Measurements from ENCODE around the gene CHRNA1.

CHRNA1 gene

GRCh38 chr2:174781996-174782395 is 17.7 kb upstream of the CHRNA1 start:
- DNase-seq, result no peak

GRCh38 chr2:174781298-174781697 is 17.0 kb upstream of the CHRNA1 start:
- no peak for DNase-seq

DNA sequence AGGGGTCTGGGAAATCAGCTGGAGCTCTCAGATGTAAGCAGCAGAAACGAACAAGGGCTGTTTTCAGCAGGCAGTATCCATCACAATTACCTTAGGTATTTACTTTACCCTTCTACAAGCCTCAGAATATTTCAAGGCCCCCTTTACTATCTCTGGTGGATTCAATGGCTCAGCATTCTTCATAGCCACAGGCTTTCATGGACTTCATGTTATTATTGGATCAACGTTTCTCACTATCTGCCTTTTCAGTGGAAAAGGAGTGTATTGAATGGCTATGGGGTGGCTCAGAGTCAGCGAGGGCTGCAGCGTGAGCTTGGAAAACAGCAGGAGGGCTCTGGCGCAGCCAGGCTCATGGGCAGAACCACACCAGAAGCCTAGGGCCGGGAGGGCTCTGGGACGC is 16.6 kb upstream of the CHRNA1 start:
- no peak for DNase-seq

DNA sequence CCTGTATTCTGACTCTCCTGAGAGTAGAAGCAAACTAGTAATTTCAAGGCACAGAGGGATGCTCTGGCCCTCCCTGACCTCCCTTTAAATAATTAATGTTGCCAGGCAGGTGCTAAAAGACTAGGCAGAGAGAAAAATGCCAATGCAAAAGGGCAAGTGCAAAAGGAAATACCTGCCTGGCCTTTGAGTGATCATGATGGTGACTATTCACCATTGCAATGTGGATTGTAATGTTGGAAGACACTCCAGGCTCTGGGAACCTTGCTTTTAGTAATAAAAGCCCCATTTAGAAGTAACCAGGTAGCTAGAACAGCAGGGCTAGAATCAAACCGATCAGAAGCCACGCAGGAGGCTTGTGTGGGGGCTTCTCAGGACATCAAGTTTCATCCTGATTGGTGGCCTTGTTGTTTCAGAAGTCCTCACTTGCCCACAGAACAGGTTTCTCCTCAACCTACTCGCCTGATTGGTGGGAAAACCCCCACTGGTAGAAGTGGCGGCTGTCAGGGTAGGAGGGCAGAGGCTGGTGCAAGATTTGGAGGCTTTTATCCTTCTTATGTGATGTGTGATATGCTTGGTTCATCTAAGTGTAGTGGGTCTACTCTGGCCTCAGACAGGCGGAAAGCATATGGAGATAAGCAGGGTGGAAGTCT is 16.0 kb upstream of the CHRNA1 start:
- no peak for DNase-seq

- no peak for DNase-seq
Observed at GRCh38 chr2:174779361-174779928, 15.2 kb upstream of the CHRNA1 start.

DNA sequence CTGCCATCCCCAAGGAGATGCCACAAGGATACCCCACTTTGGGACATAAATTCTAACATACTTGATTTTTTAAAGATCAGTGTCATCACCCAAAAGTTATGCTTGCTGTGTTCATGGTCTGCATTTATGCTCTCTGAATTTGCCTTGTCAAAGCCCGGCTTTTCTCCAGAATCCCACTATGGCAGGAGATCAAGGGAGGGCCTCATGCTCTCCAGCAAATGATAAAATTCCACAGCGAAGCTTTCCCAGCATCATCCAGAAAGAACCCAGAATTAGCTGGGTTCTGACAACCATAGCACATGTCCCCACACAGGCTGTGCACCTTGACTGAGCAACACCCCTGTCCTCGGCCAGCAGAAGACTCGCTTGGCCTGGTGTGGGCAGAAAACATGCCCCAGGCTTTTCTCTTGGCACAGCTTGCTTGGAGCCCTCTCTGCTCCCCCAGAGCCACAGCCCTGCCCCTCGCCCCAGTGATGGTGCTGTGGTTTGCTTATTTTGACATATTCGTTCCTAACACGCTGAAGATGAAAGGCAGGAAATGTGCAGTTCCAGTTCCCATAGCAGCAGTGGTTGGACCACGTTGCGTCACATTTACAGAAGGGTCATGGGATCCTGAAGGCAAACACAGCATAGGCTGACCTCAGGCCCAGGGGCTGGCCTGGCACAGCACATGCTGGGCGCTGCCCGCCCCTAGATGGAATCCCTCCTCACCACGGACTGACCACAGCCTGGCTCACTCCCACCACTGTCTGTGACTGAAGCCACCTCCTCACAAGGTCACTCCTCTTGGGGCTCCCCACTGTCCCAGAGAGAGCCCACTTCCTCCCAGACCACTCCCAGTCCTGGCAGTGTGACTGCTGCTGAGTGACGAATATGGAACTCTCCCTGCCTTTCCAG is 14.1 kb upstream of the CHRNA1 start:
- DNase-seq, result peak; percentile 73

DNA sequence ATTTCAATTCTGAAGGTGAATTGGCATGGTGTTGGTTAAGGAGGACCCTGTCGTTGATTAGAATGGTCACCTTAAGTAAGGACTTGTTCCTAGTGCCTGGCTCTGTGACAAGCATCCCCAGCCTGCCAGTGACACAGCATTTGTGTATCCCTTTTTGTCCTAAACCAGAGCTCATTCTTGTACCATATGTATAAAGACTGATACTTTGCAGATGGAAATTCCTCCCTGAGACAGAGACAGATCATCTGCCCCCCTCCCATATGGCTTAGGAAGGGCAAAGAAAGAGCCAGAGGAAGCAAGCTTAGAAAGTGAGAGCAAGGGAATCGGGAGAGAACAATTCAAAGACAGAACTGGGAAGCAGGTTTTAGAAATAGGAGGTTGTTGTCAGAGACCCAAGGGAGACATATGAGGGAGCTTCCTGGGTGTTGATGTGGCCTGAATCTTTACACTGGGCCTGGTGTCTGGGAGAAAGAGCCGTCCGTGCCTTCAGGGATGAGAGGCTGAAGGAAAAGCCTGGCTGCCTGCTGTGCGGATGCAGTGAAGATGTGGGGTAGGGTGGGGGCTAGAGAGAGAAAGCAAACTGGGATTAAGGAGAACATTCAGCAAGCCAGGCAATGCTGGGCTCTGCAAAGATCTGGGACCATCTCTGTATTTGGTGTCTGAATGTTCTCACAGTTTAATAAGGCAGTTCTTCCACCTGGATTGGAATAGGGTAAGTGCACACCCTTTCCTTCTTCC is 13.2 kb upstream of the CHRNA1 start:
- DNase-seq, result no peak

GRCh38 chr2:174776675-174777074 is 12.4 kb upstream of the CHRNA1 start:
- DNase-seq, result no peak

- no peak for DNase-seq
Observed at GRCh38 chr2:174776223-174776622, 12.0 kb upstream of the CHRNA1 start.

DNA sequence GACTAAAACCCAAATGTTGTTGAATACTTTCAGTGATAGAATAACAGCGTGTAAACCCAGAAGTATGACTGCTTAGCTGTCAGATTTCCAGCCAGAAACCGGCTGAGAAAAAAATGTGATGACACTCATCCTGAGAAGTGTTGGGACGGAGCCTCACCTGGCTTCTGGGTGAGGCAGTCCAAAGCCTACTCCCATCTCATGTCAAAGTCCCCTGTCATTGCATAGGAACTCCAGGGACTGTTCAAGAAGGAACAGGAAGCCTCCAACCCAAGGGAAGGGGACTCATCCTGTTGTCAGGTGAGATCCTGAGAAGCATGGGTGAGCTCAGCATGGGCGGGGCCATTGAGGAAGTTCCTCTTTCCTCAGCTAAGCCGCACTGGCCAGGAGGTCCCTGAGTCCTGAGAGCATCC is 11.3 kb upstream of the CHRNA1 start:
- DNase-seq, result no peak

DNA sequence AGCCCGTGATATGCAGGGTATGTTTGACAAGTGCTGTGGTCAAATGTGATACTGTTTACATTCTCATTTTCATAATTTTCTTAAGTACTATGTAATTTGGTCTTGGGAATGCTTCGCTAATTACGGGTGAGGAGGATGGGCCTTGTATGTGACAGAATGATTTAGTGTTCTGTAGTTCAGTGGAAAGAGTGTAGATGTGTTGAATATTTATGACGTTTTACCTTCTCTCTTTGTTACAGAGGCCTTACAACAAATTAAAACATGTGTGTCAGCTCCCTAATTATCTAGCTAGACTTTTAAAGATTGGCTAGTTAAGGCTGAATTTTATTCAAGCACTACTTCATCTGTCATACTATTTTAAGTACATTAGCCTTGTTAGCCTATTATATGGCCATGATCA is 10.6 kb upstream of the CHRNA1 start:
- no peak for DNase-seq

GRCh38 chr2:174773215-174773614 is 8.9 kb upstream of the CHRNA1 start:
- DNase-seq, result no peak

- no peak for DNase-seq
Observed at GRCh38 chr2:174772472-174772801, 8.2 kb upstream of the CHRNA1 start.

- peak; percentile 33 for DNase-seq
Observed at GRCh38 chr2:174771631-174772471, 7.6 kb upstream of the CHRNA1 start.

DNA sequence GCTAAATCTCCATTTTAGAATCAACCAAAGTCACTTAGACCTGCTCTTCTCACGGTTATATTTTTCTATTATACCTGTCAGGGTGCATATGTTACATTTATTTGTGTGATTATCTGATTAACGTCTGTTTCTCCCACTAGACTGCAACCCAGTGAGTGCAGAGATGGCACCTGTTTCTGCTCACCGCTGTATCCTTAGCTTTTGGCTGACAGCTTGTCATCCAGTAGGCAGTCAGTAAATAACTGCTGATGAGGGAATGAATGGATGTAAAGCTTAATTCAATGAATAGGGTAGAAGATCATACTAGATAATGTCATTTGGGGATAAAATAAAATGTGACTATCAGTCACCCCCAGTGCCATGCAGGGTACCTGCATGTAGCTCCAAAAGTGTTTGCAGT is 6.9 kb upstream of the CHRNA1 start:
- no peak for DNase-seq

- no peak for DNase-seq
Observed at GRCh38 chr2:174768557-174768956, 4.3 kb upstream of the CHRNA1 start.

DNA sequence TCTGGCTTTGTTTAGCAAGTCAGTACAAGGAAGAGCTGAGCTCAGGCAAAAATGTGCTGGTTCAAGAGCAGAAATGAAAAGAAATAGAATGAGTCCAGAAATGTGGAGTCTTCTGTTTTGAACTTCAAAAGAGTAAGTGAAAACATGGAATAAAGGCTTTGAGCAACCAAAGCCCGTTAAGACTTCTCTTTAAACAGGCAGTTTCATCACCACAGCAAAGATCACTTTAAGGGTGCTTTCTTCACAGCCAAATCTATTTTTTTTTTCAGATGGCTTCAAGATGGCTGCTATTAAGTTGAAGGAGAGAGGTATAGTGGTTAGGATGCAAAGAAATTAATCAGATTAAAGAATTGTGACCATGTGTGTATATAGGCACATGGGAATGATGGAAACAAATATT is 2.0 kb upstream of the CHRNA1 start:
- DNase-seq, result no peak

- no peak for DNase-seq
Observed at GRCh38 chr2:174765576-174765975, 1.3 kb upstream of the CHRNA1 start.

- DNase-seq, result no peak
Observed at GRCh38 chr2:174763780-174764179, 492 bp downstream of the CHRNA1 start.

- no peak for DNase-seq
Observed at GRCh38 chr2:174762464-174762863, 1.8 kb downstream of the CHRNA1 start.

- DNase-seq, result no peak
Observed at GRCh38 chr2:174761837-174762236, 2.4 kb downstream of the CHRNA1 start.

GRCh38 chr2:174760845-174761473 is 3.3 kb downstream of the CHRNA1 start:
- no peak for DNase-seq

All from activated gamma-delta T cell treated with Interleukin-2 at 50 U/mL for 16 hours (primary cell).